Activated T-cell treated with anti-CD3 and anti-CD28 coated beads for 4 hours (primary cell): Measurements from ENCODE around the gene LSM14B.
"Not testable (repeated sequence)": the region's sequence is repeated elsewhere in the genome, so short reads cannot be mapped to it uniquely, and the experiment has no call there.

Experiments used
- DNase-seq: peaks from one replicate; pipeline ENCODE4 v3.0.0-alpha.2; 2020

Gene LSM14B

DNA sequence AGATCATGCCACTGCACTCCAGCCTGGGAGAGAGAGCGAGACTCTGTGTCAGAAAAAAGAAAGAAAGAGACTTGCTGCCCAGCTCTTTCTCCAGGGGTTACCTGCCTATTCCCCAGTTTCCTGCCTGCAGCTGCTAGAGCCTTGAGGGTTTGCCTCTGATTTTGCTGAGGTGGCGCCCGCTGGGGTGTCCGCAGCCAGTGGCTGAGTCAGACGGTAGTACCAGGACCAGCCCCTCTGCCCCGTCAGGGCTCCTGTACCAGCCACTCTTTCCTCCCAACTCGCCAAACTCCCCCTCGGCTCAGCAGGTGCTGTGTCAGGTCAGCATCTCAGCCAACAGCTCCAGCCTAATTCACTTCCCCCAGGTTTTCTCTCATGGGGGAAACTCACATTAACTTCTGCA lies 7.4 kb upstream of the LSM14B start:
- DNase-seq, result no peak

DNA sequence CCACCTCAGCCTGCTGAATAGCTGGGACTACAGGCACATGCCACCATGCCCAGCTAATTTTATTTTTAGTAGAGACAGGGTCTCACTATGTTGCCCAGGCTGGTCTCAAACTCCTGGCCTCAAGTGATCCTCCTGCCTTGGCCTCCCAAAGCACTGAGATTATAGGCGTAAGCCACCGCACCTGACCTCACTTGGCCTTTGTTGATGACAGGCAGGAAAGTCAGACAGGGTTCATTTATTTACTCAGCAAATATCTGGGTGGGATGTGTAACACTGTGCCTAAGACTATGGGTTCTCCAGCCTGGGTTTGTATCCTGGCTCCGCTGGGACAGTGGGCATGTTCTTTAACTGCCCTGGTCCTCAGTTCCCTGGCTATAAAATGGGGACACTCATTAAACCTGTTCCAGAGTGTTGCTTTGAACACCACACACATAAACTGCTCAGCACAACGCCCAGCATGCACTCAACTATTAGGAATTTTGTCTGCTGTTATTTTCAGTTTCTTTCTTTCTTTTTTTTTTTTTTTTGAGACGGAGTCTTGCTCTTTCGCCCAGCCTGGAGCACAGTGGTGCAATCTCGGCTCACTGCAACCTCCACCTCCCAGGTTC lies 6.4 kb upstream of the LSM14B start:
- DNase-seq, result not testable (repeated sequence)

DNA sequence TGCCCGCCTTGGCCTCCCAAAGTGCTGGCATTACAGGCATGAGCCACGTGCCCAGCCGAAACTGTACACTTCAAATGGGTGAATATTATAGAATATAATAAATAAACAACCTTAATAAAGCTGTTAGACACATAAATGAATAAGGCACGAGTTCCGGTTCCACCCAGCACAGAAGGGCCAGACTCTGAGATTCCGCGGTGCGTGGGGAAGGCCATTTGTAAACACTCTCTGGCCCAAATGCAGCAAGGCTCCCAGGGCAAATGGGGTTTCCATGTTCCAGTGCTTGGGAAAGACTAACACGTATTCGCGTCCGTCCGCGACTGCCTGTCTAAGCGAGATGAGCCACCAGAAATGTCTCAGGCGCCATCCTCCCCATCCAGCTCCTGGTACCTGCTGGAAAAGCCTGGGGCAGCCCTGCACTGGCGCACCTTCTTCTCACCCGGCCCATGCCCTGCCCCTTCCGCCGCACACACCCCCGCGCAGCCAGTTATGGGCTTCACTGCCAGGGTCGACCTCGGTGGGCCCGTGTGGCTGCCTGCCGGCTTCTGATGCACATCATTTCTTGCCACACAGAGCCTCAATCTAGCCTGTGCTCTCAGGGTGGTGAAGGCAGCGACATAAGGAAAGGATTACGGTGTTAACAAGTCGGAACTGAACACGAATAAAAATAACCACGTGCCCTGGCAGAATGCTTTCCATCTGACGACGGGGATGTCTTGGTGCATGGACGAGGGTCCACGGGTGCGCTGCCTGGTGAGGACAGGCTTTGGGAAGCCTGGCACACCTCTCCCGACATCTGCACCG lies 5.5 kb upstream of the LSM14B start:
- no peak for DNase-seq

DNA sequence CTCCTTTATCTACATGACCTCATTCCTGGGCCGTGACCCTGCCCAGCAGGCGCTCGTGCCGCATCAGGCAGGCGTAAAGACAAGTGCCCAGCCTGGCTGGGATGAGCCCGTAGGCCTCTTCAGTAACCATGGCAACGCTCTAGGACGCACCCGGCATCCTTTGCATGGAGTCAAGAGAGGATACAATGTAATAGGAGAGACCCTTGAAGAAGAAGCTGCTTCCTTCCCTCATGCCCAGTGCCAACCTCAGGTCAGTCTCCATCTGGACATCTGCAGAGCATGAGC lies 5.0 kb upstream of the LSM14B start:
- no peak for DNase-seq

DNA sequence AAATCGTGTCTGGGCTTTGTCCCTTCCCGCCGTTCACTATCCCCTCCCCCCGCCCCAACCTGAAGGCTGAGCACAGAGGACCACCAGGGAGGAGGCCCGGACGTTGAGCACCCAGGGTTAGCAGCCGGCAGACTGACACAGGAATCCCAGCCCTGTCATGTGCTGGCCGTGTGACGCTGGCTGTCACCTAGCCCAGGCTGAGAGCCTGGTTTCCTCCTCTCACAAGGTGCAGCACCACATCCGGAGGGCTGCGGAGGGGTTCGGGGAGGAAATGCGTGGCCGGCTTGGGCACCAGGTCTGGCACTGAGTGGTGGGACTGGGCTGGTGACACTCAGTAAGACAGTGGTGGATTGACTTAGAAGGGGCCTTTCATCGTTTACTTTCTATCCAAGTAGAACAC lies 4.6 kb upstream of the LSM14B start:
- no peak for DNase-seq

DNA sequence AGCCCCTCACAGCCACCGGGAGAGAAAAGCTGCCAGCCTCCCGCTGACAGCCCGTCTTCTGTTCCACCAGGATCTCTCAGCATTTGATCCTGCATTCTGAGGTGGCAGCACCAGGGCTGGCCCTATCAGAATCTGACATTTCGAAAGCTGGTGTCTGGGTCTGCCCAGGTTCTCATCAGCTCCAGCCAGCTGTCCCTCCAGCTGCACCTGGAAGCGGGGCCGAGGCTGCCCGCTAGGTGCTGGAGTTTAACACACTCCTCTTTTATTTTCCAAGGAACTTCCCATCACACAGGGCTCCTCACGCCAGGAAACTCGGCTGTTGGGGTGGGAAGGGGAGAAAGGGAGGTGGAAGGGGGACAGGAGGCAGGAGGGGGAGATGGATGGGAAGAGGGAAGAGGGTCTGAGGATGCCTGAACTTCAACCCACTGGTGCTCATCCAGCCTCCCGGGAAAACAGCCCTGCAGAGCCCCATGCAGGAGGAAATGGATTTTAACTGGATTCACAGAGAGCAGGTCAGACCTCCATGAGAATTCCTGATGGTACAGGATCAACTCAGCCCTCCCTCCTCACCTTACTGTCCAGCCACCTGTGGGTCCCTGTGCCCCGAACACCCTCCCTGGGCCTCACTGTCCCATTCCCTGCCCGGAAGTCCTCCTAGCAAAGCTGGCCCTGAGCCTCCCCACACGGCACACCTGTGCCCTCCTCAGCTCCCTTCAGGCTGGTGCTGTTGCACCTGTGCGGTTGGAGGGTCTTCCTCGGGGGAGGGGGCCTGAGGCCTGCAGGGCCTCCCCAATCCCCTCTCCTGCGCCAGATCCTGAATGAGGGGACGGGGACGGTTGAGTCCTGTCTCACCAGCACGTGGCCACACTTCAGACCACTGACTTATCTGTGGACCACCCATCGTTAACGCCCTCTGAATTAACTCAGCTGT lies 3.9 kb upstream of the LSM14B start:
- DNase-seq, result no peak

DNA sequence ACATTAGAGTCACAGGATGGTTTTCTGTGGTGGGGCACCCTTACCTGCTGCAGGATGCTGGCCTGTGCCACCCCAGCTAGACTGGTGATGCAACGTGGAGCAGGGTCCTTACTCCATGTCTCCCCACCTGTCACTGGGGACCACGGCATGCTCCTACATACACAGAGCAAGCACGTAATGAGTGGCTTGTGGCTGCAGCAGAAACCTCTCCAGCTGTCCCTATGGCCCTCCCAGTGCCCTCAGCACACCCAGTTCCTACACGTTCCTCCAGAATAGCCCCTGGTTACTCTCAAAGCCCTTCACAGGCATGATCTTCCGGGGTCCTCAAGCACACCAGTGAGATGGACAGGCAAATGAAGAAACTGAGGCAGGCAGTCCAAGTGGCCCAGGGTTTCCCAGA lies 3.2 kb upstream of the LSM14B start:
- no peak for DNase-seq

DNA sequence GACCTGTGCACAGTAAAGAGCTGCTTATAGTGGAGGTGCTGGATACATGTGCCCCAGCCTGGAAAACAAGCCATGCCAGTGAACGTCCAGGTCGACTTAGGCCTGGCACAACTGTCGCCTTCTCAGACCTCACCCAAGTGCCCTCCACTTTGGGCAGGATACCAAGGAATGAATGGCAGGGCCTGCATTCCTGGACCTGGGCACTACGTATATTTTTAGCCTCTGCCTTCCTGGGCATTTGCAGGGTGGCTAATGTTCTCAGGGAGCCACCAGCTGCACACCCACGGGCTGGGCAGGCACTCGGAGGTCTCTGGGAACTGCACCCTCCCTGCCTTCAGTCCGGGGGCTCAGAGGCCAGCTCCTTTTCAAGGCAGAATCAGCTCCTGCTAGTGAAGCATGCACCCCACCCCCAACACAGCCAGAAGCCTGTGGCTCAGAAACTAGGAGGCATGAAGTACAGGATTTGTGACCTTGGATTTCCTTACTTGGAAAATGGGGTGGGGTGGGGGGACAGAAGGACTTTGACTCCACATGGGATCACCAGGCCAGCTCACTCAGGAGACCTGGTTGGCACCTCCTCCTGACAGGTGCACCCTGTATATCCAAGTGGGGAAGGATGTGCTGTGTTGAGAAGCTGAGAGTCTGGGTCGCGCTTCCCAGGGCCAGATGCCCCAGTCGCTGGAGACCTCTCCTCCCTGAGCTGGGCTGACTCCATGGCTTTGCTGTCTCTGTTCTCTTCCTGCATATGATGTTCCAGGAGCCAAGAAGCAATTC lies 2.5 kb upstream of the LSM14B start:
- DNase-seq, result no peak

DNA sequence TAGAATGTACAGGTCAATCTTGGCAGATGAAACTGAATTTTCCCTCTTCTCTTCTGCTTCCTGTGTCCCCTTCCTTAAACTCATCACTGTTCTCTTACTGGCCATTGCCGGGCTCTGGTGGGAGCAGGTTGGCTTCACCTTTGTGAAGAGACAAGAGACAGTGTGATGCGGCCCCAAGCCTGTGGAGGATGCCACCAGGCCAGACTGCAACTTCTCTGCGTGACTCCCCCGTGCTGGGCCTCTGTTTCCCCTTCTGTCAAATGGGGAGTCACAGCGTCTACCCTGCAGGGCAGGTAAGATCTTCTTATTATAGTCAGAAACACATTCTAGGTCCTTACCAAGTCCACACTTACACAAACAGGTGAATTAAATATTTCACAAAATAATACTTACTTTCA lies 1.9 kb upstream of the LSM14B start:
- no peak for DNase-seq

DNA sequence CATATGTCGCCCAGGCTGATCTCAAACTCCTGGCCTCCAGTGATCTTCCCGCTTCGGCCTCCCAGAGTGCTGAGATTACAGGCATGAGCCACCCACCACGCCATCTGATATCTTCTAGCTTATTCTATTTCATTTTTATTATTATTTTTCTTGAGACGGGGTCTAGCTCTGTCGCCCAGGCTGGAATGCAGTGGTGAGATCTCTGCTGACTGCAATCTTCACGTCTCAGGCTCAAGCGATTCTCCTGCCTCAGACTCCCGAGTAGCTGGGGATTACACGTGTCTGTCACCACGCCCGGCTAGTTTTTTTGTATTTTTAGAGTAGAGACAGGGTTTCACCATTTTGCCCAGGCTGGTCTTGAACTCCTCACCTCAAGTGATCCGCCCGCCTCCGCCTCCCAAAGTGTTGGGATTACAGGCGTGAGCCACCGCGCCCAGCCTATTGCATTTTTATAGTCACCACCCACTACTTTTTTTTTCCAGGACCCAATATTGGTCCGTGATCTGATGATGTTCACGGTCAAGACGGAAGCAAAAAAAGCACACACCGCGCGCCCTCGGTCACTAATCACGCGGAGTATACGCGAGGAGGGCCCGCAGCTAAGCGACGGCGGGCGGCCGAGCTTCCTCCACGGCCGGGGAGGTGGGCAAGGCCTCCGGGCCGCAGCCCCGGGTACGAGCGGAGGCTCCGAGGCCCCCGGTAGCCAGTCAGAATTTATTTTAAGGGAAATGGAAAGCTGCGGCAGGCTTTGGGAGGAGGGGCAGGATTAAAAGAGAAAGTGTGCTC lies 1.1 kb upstream of the LSM14B start:
- no peak for DNase-seq

DNA sequence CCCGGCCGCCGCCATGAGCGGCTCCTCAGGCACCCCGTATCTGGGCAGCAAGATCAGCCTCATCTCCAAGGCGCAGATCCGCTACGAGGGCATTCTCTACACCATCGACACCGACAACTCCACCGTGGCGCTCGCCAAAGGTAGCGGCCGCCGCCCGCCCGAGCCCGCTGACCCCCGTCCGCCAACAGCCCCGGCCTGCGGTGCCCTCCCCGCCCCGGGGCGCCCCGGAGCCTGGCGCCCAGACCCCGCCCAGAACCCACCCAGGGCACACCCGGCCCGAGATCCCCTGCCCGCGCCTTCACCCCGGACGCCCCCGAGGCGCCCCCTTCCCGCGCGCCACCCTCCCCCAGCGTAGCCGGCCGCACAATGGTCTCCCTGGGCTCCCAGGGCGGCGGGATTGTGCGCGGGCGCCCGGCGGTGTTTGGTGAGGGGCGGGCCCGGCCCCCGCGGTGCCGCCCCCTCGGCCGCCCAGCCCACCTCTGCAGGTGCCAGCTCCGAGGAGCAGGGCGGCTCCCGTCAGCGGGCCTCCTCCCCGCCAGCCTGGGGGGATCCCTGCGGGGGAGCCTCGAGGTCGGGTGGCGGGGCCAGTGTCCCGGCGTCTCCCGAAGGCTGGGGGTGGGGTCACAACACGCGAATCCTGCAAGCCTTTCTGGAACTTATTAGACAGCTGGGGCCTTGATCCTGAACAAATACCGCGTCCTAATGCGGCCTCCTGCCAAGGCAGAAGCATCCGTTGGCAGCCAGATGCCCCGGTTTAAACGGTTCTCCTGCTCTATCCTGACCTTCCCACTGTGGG lies 577 bp downstream of the LSM14B start:
- DNase-seq, result no peak

DNA sequence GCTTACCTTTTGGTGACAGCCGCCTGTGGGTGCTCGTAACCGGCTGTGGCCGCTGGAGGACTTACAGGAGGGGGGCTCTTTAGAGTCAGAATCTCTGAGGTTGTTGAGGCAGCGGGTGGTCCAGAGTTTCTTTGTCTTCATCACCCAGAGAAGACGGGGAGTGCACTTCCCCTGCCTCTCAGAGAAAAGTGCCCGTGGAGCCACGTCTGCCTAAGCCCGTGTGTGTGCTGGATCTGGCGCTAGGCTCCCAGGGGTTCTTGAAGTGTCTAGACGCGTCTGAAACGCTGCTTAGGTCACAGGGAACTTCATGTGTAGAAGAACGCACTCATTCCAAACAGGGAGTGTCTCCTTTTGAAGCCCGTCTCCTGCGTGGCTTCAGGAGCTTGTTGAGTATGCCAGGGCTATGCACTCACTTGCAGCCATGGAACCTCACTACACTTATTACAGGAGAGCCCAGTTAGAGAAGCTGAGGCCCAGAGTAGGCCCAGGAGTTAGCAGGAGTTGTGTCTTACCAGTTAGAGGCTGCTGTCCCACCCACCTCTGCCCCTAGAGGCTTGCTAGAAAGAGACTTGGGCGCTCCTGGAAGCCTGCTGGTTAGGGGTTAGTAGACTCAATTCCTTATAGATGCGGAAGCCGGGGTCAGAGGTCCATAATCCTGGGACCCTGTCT lies 1.3 kb downstream of the LSM14B start:
- no peak for DNase-seq

DNA sequence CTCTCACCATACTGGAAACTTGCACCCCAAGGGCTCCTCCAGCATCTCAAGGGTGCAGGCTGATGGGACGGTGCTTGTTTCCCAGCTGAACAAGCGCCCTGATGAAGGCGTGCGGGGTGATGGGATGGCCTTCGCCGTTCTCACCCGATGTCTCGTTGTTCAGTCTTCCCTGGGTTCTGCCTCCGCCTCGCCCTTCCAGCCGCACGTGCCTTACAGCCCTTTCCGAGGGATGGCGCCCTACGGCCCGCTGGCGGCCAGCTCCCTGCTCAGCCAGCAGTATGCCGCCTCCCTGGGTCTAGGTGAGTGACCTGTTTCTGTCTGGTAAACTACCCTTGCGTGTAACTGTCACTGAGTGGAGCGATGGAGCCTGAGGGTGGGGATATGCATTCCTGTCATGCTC lies 3.9 kb downstream of the LSM14B start:
- no peak for DNase-seq

DNA sequence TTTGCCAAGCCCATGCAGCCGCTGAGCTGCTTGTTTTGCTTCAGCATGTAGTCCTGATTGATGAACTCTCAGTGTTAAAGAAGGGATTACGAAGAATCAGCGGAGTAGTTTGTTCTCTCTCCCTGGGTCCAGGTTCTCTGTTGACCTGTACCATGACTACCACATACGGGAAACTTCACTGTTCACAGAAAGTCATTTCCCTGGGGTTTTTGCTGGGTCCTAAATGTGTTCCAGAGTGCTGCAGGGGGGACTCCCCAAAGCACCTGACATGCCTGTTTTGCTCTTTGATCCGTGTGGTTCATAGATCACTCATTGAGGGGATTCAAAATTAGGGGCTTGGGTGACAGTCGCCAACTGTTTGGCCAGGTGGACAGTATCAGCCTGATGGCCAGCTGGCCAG lies 5.5 kb downstream of the LSM14B start:
- DNase-seq, result no peak

DNA sequence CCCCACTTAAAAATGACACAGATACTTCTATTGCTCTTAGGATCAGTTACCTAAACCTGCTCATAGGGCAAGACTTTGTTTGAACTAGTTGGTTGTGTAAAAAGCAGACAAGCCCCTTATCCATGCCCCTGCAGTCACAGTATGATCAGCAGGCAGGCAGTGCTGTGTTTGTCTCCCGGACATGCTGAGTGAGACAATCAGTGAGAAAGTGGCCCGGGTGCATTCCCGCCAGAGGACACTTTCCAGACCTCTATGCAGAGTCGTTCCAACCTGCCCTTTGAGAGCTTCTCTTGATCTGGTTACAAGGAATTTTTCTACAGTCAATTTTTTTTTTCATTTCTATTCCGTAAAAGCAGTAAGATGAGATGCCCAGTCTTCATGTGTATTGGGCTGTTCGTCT lies 6.2 kb downstream of the LSM14B start:
- DNase-seq, result no peak

DNA sequence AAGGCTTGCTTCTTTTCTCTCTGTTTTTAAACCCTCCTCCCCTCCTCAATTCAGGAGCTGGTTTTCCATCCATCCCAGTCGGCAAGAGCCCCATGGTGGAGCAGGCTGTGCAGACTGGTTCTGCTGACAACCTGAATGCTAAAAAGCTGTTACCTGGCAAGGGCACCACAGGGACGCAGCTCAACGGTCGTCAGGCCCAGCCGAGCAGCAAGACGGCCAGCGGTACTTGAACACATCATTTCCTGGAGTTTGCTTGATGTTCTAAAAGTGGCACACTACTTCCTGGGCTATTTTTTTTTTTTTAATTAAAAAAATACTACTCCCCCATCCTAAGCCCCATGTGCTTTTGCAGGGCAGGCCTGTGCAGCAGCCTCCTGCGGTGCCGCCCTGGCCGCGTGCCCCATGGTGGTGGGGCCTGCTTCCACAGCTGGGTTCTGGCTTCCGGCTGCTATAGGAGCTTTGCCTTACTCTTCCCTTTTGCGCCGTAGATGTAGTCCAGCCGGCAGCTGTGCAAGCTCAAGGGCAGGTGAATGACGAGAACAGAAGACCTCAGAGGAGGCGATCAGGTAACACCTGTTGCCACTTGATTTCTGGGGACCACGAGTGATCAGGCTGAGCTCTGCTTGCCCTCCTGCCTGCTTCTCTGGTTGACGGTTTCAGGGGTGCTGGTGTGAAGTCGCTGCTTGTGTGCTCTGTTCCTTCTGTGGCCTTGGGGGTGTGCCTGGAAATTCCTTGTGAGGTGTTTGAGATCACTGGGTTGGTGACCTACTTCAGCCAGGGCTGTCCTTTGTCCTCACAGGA lies 7.7 kb downstream of the LSM14B start:
- no peak for DNase-seq

DNA sequence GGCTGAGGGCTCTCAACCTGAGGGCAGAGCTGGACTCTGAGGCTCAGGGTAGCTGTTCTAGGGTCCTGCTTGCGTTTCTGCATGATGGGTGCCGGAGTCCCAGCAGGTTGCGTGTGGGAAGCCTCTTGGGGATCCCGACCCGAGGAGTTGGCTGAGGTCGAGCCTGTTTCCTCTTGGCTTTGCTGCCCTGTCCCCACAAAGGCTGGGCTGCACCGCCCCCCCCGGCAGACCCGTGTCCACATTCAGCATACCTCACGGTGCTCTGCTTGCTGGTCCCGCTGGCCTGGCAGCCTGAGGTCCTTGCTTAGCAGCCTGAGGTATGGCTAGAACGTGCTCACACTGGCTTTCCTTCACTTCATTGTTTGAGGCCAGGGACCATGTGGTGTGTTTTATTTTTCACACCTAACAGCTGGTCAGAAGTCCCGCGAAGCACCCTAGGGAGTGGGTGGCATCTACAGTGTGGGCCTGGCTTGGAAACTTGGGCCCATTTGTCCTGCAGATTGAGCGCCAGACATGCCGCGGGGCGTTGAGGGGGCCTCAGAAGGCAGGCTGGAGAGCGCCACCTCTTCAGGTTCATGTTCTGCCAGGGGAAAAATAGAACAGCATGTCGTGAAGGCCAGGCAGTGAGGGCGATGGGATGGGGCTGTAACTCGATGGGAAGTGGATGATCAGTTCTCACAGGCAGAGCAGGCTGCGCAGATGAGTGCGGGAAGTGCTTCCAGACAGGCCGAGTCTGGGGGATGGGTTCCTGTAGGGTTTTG lies 9.5 kb downstream of the LSM14B start:
- DNase-seq, result no peak

DNA sequence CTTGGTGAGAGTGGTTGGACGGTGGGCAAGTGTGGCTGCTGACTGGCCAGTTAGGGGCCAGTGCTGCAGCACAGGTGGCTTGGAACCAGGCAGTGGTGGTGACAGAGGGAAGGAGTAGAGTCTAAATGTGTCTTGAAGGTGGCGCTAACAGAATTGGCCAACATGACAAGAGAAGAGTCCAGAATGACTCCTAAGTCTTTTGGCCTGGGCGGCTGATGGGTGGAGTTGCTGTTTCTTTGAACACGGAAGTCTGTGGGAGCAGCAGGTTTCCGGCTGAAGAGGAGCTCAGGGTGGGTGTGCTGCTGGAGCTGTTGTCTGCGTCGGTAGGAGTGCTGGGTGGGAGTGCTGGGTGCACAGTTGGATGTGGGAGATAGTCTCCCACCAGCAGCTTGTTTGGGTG lies 10.1 kb downstream of the LSM14B start:
- no peak for DNase-seq
